HL-60 (cell line): ENCODE data around the gene FBXO30.

Experiments
- CTCF ChIP-seq: IDR thresholded peaks from one replicate; pipeline ENCODE4 v1.5.1; 2011; ENCODE audit warnings: low read length, control low read depth, inconsistent platforms; ENCODE audit not compliant: insufficient read depth
- GABPA ChIP-seq: IDR thresholded peaks from 2 replicates; pipeline ENCODE4 v1.6.1; 2012; ENCODE audit warnings: low read depth

- TF ChIP-seq CTCF (no peak), GABPA (no peak)
Measured at GRCh38 chr6:145761584-145761983, 53.0 kb downstream of the FBXO30 start.
